Caco-2 (cell line): ENCODE data around the gene BRIP1. TPM values are rescaled to one million over a fixed set of nuclear protein-coding genes. Genes with fewer than 3 reads are reported as not detected.

Experiments used
- BruUV-seq: library from RNA; stranded (reverse); fragments of 400-500 nt; replicated peaks from 2 replicates; lab custom pipeline; 2021; lab: Mats Ljungman, UMichigan
- CTCF ChIA-PET: fragments of 300-600 bp; sonication (Branson Sonifier 250); formaldehyde crosslinking; loops from one replicate; lab custom pipeline; 2022; ENCODE audit warnings: antibody characterized with exemption; lab: Charles Lee
- POLR2A ChIA-PET: fragments of 300-600 bp; sonication (Branson Sonifier 250); formaldehyde crosslinking; loops from one replicate; lab custom pipeline; 2022; ENCODE audit warnings: antibody characterized with exemption; lab: Charles Lee
- DNase-seq, 2 experiments: peaks; one replicate each; pipeline versions ENCODE4 v3.0.0 to v3.0.0-alpha.2; 2020 to 2022
- H3K27me3 ChIP-seq: replicated peaks from 2 replicates; pipeline ENCODE4 v1.6.0; 2011; ENCODE audit warnings: low read length; ENCODE audit not compliant: control insufficient read depth, insufficient read depth
- H3K36me3 ChIP-seq: 2 replicates; pipeline ENCODE4 v1.5.1; 2011; ENCODE audit warnings: low read length; ENCODE audit not compliant: control insufficient read depth, insufficient read depth
- H3K4me1 ChIP-seq: fragments of 250-450 bp; sonication (Bioruptor Pico); 2 replicates; pipeline ENCODE4 v1.5.1; 2020; ENCODE audit warnings: mild to moderate bottlenecking
- H3K4me3 ChIP-seq: 2 replicates; pipeline ENCODE4 v1.5.1; 2011; ENCODE audit warnings: low read depth, mild to moderate bottlenecking, control low read depth, low read length
- H3K9me3 ChIP-seq: fragments of 250-450 bp; sonication (Bioruptor Pico); 2 replicates; pipeline ENCODE4 v1.5.1; 2020; ENCODE audit warnings: mild to moderate bottlenecking, moderate library complexity
- H3K27ac Mint-ChIP-seq: one replicate; pipeline ENCODE4 v1.8.0; 2022; ENCODE audit warnings: mixed read lengths; ENCODE audit not compliant: unreplicated experiment
- H3K27me3 Mint-ChIP-seq: one replicate; pipeline ENCODE4 v1.8.0; 2022; ENCODE audit warnings: mixed read lengths; ENCODE audit not compliant: insufficient read depth, unreplicated experiment
- H3K36me3 Mint-ChIP-seq: one replicate; pipeline ENCODE4 v1.8.0; 2022; ENCODE audit warnings: mild to moderate bottlenecking, mixed read lengths; ENCODE audit not compliant: insufficient read depth, unreplicated experiment
- H3K4me1 Mint-ChIP-seq: one replicate; pipeline ENCODE4 v1.8.0; 2022; ENCODE audit warnings: low read depth, mixed read lengths; ENCODE audit not compliant: unreplicated experiment
- H3K4me3 Mint-ChIP-seq: one replicate; pipeline ENCODE4 v1.8.0; 2022; ENCODE audit warnings: mild to moderate bottlenecking, moderate library complexity, mixed read lengths; ENCODE audit not compliant: unreplicated experiment
- H3K9me3 Mint-ChIP-seq: one replicate; pipeline ENCODE4 v1.8.0; 2022; ENCODE audit warnings: mixed read lengths; ENCODE audit not compliant: unreplicated experiment
- CTCF ChIP-seq, 2 experiments: fragments of 200-600 bp in 1 of 2; IDR thresholded peaks; 1 replicate in 1 of 2; 2 replicates in 1 of 2; pipeline versions ENCODE4 v1.5.1 to v1.8.0; 2011 to 2022; ENCODE audit warnings: antibody characterized with exemption in 1 of 2, control low read depth in 1 of 2, inconsistent platforms in 1 of 2, low read depth in 1 of 2, low read length in 1 of 2, mild to moderate bottlenecking in 1 of 2, moderate library complexity in 1 of 2; ENCODE audit not compliant: insufficient read depth in 1 of 2, severe bottlenecking in 1 of 2, unreplicated experiment in 1 of 2
- intact Hi-C: fragments of 100-400 bp; cut with micrococcal nuclease; formaldehyde crosslinking; loops from one replicate; pipeline ENCODE4 v1.10.0; 2022; ENCODE audit not compliant: unreplicated experiment
- total RNA-seq: library from RNA; stranded (reverse); gene quantifications from 2 replicates; pipeline ENCODE4 v1.2.3, GENCODE V29; 2022

Gene BRIP1
- total RNA-seq, 1 experiment from 2014 or later = 18.3 TPM

- POLR2A ChIA-PET = no interaction called here
- CTCF ChIA-PET = interaction anchor here (0.7 kb wide), 1 partner anchor 493 kb away, joined by 4 read pairs; no protein-coding TSS in a partner anchor
- H3K36me3 Mint-ChIP-seq = no peaks in the 10 kb centered on the region
- no peak overlapping the region for H3K4me3 ChIP-seq
- no peaks in the 10 kb centered on the region for H3K27me3 ChIP-seq
- TF ChIP-seq CTCF (IDR thresholded peaks at IDR 0.05; ENCODE audit: insufficient read depth in 1 of 2, low read depth in 1 of 2, low read length in 1 of 2, severe bottlenecking in 1 of 2, unreplicated experiment in 1 of 2) = no peak
- no peak overlapping the region for H3K27ac Mint-ChIP-seq
- H3K9me3 ChIP-seq = peaks cover 6% of the 10 kb centered on the region; the same call in 1 of the 2 replicates
- BruUV-seq = no TSS peak
- H3K36me3 ChIP-seq = no peaks in the 10 kb centered on the region
- intact Hi-C loops = no loop called here
- no peaks in the 10 kb centered on the region for H3K4me1 Mint-ChIP-seq
- no peak for DNase-seq
- no peaks in the 10 kb centered on the region for H3K4me1 ChIP-seq
- no peaks in the 10 kb centered on the region for H3K27me3 Mint-ChIP-seq
- H3K4me3 Mint-ChIP-seq = no peak overlapping the region
- H3K9me3 Mint-ChIP-seq = no peaks in the 10 kb centered on the region
Measured at GRCh38 chr17:61732169-61732568, 131.2 kb downstream of the BRIP1 start.

- intact Hi-C loops = no loop called here
- no peaks in the 10 kb centered on the region for H3K27me3 Mint-ChIP-seq
- H3K36me3 Mint-ChIP-seq = no peaks in the 10 kb centered on the region
- Histone ChIP-seq H3K9me3 (no peaks in the 10 kb centered on the region), H3K27me3 (no peaks in the 10 kb centered on the region), H3K4me1 (no peaks in the 10 kb centered on the region), H3K36me3 (no peaks in the 10 kb centered on the region), H3K4me3 (no peak overlapping the region)
- H3K4me1 Mint-ChIP-seq = no peaks in the 10 kb centered on the region
- H3K4me3 Mint-ChIP-seq = no peak overlapping the region
- no peaks in the 10 kb centered on the region for H3K9me3 Mint-ChIP-seq
- BruUV-seq = no TSS peak
- CTCF ChIA-PET = no interaction called here
- no peak overlapping the region for H3K27ac Mint-ChIP-seq
- POLR2A ChIA-PET = no interaction called here
- no peak for TF ChIP-seq CTCF (IDR thresholded peaks at IDR 0.05; ENCODE audit: insufficient read depth in 1 of 2, low read depth in 1 of 2, low read length in 1 of 2, severe bottlenecking in 1 of 2, unreplicated experiment in 1 of 2)
- no peak for DNase-seq
Measured at GRCh38 chr17:61731330-61731729, 132.0 kb downstream of the BRIP1 start.

GRCh38 chr17:61729690-61730268 lies 133.5 kb downstream of the BRIP1 start:
- H3K27me3 ChIP-seq = no peaks in the 10 kb centered on the region
- no peak for DNase-seq
- ChIA-PET POLR2A (no interaction called here), CTCF (no interaction called here)
- no peaks in the 10 kb centered on the region for H3K4me1 ChIP-seq
- Mint-ChIP-seq H3K4me3 (no peak overlapping the region), H3K36me3 (no peaks in the 10 kb centered on the region), H3K27ac (no peak overlapping the region), H3K9me3 (no peaks in the 10 kb centered on the region), H3K27me3 (no peaks in the 10 kb centered on the region), H3K4me1 (no peaks in the 10 kb centered on the region)
- BruUV-seq = no TSS peak
- no peak for TF ChIP-seq CTCF (IDR thresholded peaks at IDR 0.05; ENCODE audit: insufficient read depth in 1 of 2, low read depth in 1 of 2, low read length in 1 of 2, severe bottlenecking in 1 of 2, unreplicated experiment in 1 of 2)
- no peaks in the 10 kb centered on the region for H3K36me3 ChIP-seq
- intact Hi-C loops = no loop called here
- no peaks in the 10 kb centered on the region for H3K9me3 ChIP-seq
- no peak overlapping the region for H3K4me3 ChIP-seq
